GM10248 (cell line): ENCODE results near the gene CYTH4.

Source experiments
- CTCF ChIA-PET: fragments of 300-600 bp; sonication (Branson Sonifier 250); formaldehyde crosslinking; extraction: SDS; loops from one replicate; lab custom pipeline; 2021; ENCODE audit warnings: antibody characterized with exemption; lab: Yijun Ruan, JAX
- POLR2A ChIA-PET: fragments of 350-650 bp; sonication (Branson Sonifier 250); formaldehyde crosslinking; extraction: SDS; loops from one replicate; lab custom pipeline; 2020; ENCODE audit warnings: antibody characterized with exemption; lab: Yijun Ruan, JAX
- DNase-seq: peaks from one replicate; pipeline ENCODE4 v3.0.0; 2012; ENCODE audit errors: extremely low spot score
- TF ChIP-seq, protein P1 (sequence below): IDR thresholded peaks from 2 replicates; pipeline ENCODE4 v1.5.1; 2012; ENCODE audit warnings: mild to moderate bottlenecking, low read depth; ENCODE audit errors: extremely low read depth, missing control alignments, control extremely low read depth

CYTH4 gene

GRCh38 chr22:37284126-37284804 is 2.0 kb downstream of the CYTH4 start:
- DNase-seq: no peak
- ChIA-PET POLR2A (no interaction called here), CTCF (interaction anchor here (1.1 to 2.2 kb wide), 4 partner anchors 12 to 42 kb away, joined by 3 to 9 read pairs (median 4); no protein-coding TSS in a partner anchor)
- TF ChIP-seq, protein P1, sequence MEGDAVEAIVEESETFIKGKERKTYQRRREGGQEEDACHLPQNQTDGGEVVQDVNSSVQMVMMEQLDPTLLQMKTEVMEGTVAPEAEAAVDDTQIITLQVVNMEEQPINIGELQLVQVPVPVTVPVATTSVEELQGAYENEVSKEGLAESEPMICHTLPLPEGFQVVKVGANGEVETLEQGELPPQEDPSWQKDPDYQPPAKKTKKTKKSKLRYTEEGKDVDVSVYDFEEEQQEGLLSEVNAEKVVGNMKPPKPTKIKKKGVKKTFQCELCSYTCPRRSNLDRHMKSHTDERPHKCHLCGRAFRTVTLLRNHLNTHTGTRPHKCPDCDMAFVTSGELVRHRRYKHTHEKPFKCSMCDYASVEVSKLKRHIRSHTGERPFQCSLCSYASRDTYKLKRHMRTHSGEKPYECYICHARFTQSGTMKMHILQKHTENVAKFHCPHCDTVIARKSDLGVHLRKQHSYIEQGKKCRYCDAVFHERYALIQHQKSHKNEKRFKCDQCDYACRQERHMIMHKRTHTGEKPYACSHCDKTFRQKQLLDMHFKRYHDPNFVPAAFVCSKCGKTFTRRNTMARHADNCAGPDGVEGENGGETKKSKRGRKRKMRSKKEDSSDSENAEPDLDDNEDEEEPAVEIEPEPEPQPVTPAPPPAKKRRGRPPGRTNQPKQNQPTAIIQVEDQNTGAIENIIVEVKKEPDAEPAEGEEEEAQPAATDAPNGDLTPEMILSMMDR: no peak

DNA sequence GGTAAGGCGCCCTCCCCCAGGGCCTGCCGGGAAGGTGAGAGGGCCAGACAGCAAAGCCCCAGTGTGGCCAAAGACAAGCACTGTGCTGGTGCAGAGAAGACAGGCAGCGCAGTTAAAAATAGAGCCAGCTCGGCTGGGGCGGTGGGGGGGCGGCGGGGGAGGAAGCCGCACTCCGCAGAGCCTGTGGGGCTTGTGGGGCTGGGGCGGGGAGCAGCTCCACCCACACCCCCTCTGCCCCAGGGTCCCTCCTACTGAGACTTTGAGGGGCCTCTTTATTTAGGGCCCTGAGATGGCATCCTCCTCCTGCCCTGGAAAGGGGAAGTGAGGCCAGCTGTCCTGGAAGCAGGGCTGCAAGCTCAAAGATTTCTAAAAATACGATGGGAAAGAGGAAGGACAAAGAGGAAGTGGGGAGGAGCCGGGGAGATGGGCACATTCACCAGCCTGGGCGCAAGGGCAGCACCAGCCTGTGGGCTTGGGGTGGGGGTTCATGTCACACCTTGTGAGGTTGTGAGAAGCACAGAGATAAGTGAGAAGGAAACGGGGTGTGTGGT is 2.6 kb downstream of the CYTH4 start:
- TF ChIP-seq, protein P1: no peak
- POLR2A ChIA-PET: no interaction called here
- CTCF ChIA-PET: interaction anchor here (1.1 to 1.6 kb wide), 4 partner anchors 11 to 145 kb away, joined by 3 to 4 read pairs (median 4); no protein-coding TSS in a partner anchor
- peak; percentile 68 for DNase-seq

DNA sequence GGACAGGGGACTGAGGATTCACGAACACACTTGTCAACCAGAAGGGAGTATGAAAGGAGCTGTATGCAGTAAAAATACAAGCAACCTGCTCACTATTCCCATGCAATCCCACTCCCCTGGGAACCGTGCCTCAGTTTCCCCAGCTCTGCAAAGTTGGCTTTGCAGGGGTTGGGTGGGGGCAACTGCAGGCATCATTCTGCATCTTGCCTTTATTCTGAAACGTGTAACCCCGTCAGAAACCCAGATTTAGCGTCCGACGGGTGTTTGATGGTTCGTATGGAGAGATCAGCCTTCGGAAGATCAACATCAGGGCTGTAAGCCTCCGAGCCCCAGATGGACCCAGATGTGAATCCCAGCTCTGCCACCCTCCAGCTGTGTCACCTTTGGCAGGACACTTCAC is 3.6 kb downstream of the CYTH4 start:
- CTCF ChIA-PET: interaction anchor here (1.2 to 1.8 kb wide), 3 partner anchors 18 to 144 kb away, joined by 4 to 6 read pairs (median 4); no protein-coding TSS in a partner anchor
- POLR2A ChIA-PET: no interaction called here
- TF ChIP-seq, protein P1: no peak
- no peak for DNase-seq

- no peak for DNase-seq
- ChIA-PET POLR2A (no interaction called here), CTCF (interaction anchor here (0.9 to 1.8 kb wide), 3 partner anchors 12 to 280 kb away, joined by 4 to 6 read pairs (median 4); no protein-coding TSS in a partner anchor)
- TF ChIP-seq, protein P1: no peak
Observed at GRCh38 chr22:37287550-37287951, 5.2 kb downstream of the CYTH4 start.

GRCh38 chr22:37288521-37288920 is 6.2 kb downstream of the CYTH4 start:
- DNase-seq: no peak
- ChIA-PET CTCF (interaction anchor here (0.7 to 1.1 kb wide), 2 partner anchors 13 to 21 kb away, joined by 3 read pairs; no protein-coding TSS in a partner anchor), POLR2A (no interaction called here)
- TF ChIP-seq, protein P1: no peak

DNA sequence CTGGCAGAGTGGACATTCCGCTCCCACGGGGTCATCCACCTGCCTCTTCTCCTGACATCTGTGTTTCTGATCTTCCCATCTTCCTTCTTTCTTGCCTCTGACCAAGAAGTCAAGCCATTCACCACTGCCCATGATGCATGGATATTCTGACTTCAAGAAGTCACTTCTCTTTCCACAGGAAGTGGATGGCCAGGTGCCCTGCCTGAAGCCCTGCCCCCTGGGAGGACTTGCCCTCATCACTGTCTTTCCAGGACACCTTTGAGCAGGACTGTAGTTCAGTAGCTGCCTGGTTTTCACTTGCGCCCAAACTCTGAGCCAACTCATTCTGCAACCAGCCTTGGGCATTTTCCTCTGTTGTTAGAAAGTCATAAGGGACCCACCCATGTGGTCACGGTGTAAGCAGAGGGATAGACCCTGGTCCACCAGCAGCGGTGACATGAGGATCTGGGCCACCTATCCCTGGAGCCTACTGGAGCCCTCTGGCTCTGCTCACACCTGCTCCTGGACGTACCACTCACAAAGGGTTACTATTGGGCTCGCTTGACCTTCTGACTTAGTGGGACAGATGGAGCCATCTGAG is 6.9 kb downstream of the CYTH4 start:
- DNase-seq: no peak
- CTCF ChIA-PET: interaction anchor here (1.1 kb wide), 1 partner anchor 14 kb away, joined by 3 read pairs; no protein-coding TSS in a partner anchor
- TF ChIP-seq, protein P1: no peak
- POLR2A ChIA-PET: no interaction called here
